ENCODE results near the gene CHCHD10. TPM values are rescaled to one million over a fixed set of nuclear protein-coding genes. Genes with fewer than 3 reads are reported as not detected.

CHCHD10 gene
- total and polyA plus RNA-seq, 2 of the 13 experiments (the other 11 are each of a cell fraction or from before 2014, with no cell fraction given), result 37.0 to 62.8 TPM

DNA sequence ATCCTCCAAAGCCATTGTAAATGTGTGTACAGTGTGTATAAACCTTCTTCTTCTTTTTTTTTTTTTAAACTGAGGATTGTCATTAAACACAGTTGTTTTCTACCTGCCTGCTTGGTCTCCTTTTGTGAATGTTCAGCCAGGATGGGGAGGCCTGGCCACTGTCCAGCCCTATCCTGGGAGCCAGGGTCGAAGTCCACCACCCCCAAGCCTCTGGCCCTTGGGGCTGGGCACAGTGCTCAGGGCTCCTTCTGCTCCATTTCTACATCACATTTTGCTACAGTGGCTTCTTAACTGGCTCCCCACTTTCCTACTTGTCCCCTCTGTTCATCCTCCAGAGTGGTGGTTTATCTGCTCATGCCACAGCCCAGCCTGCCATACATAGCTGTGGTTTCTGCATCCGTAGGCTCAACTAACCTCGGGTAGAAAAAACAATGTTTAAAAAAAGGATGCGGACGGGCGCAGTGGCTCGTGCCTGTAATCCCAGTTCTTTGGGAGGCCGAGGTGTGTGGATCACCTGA is 16.5 kb upstream of the CHCHD10 start (continued):
- TF ChIP-seq, protein P1, sequence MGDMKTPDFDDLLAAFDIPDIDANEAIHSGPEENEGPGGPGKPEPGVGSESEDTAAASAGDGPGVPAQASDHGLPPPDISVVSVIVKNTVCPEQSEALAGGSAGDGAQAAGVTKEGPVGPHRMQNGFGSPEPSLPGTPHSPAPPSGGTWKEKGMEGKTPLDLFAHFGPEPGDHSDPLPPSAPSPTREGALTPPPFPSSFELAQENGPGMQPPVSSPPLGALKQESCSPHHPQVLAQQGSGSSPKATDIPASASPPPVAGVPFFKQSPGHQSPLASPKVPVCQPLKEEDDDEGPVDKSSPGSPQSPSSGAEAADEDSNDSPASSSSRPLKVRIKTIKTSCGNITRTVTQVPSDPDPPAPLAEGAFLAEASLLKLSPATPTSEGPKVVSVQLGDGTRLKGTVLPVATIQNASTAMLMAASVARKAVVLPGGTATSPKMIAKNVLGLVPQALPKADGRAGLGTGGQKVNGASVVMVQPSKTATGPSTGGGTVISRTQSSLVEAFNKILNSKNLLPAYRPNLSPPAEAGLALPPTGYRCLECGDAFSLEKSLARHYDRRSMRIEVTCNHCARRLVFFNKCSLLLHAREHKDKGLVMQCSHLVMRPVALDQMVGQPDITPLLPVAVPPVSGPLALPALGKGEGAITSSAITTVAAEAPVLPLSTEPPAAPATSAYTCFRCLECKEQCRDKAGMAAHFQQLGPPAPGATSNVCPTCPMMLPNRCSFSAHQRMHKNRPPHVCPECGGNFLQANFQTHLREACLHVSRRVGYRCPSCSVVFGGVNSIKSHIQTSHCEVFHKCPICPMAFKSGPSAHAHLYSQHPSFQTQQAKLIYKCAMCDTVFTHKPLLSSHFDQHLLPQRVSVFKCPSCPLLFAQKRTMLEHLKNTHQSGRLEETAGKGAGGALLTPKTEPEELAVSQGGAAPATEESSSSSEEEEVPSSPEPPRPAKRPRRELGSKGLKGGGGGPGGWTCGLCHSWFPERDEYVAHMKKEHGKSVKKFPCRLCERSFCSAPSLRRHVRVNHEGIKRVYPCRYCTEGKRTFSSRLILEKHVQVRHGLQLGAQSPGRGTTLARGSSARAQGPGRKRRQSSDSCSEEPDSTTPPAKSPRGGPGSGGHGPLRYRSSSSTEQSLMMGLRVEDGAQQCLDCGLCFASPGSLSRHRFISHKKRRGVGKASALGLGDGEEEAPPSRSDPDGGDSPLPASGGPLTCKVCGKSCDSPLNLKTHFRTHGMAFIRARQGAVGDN (CRISPR knock-in tag; IDR thresholded peaks at IDR 0.05), result peak; percentile 71
- TF ChIP-seq, protein P2, sequence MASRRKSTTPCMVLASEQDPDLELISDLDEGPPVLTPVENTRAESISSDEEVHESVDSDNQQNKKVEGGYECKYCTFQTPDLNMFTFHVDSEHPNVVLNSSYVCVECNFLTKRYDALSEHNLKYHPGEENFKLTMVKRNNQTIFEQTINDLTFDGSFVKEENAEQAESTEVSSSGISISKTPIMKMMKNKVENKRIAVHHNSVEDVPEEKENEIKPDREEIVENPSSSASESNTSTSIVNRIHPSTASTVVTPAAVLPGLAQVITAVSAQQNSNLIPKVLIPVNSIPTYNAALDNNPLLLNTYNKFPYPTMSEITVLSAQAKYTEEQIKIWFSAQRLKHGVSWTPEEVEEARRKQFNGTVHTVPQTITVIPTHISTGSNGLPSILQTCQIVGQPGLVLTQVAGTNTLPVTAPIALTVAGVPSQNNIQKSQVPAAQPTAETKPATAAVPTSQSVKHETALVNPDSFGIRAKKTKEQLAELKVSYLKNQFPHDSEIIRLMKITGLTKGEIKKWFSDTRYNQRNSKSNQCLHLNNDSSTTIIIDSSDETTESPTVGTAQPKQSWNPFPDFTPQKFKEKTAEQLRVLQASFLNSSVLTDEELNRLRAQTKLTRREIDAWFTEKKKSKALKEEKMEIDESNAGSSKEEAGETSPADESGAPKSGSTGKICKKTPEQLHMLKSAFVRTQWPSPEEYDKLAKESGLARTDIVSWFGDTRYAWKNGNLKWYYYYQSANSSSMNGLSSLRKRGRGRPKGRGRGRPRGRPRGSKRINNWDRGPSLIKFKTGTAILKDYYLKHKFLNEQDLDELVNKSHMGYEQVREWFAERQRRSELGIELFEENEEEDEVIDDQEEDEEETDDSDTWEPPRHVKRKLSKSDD (CRISPR knock-in tag; IDR thresholded peaks at IDR 0.05; ENCODE audit: low read depth), result no peak
- TF ChIP-seq SNAI1 (CRISPR knock-in tag; IDR thresholded peaks at IDR 0.05; ENCODE audit: borderline replicate concordance), result no peak
- no peak for TF ChIP-seq ZNF720 (CRISPR knock-in tag; IDR thresholded peaks at IDR 0.05)
- TF ChIP-seq, protein P3, sequence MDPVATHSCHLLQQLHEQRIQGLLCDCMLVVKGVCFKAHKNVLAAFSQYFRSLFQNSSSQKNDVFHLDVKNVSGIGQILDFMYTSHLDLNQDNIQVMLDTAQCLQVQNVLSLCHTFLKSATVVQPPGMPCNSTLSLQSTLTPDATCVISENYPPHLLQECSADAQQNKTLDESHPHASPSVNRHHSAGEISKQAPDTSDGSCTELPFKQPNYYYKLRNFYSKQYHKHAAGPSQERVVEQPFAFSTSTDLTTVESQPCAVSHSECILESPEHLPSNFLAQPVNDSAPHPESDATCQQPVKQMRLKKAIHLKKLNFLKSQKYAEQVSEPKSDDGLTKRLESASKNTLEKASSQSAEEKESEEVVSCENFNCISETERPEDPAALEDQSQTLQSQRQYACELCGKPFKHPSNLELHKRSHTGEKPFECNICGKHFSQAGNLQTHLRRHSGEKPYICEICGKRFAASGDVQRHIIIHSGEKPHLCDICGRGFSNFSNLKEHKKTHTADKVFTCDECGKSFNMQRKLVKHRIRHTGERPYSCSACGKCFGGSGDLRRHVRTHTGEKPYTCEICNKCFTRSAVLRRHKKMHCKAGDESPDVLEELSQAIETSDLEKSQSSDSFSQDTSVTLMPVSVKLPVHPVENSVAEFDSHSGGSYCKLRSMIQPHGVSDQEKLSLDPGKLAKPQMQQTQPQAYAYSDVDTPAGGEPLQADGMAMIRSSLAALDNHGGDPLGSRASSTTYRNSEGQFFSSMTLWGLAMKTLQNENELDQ (CRISPR knock-in tag; IDR thresholded peaks at IDR 0.05; ENCODE audit: borderline replicate concordance), result no peak
- TF ChIP-seq SSRP1 (CRISPR knock-in tag; IDR thresholded peaks at IDR 0.05), result no peak
- peak; percentile 72 for TF ChIP-seq ZNF772 (CRISPR knock-in tag; IDR thresholded peaks at IDR 0.05)
- TF ChIP-seq, protein P4, sequence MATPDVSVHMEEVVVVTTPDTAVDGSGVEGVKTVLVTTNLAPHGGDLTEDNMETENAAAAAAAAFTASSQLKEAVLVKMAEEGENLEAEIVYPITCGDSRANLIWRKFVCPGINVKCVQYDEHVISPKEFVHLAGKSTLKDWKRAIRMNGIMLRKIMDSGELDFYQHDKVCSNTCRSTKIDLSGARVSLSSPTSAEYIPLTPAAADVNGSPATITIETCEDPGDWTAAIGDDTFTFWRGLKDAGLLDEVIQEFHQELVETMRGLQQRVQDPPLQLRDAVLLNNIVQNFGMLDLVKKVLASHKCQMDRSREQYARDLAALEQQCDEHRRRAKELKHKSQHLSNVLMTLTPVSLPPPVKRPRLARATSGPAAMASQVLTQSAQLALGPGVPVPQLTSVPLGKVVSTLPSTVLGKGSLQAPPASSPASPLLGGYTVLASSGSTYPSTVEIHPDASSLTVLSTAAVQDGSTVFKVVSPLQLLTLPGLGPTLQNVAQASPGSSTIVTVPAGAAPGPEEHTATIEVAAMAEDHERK (CRISPR knock-in tag; IDR thresholded peaks at IDR 0.05; ENCODE audit: low read depth), result no peak
- TF ChIP-seq, protein P5, sequence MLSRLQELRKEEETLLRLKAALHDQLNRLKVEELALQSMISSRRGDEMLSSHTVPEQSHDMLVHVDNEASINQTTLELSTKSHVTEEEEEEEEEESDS (CRISPR knock-in tag; IDR thresholded peaks at IDR 0.05; ENCODE audit: borderline replicate concordance), result no peak
- TF ChIP-seq, protein P6, sequence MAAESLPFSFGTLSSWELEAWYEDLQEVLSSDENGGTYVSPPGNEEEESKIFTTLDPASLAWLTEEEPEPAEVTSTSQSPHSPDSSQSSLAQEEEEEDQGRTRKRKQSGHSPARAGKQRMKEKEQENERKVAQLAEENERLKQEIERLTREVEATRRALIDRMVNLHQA (CRISPR knock-in tag; IDR thresholded peaks at IDR 0.05), result no peak
- no peak for TF ChIP-seq ZNF451 (CRISPR knock-in tag; IDR thresholded peaks at IDR 0.05)
- TF ChIP-seq MAFF (IDR thresholded peaks at IDR 0.05; ENCODE audit: low read depth, low read length), result no peak
- TF ChIP-seq ZSCAN12 (CRISPR knock-in tag; IDR thresholded peaks at IDR 0.05), result no peak
- no peak for TF ChIP-seq ZNF761 (CRISPR knock-in tag; conservative IDR thresholded peaks at IDR 0.05)
- no peak for TF ChIP-seq THYN1 (CRISPR knock-in tag; IDR thresholded peaks at IDR 0.05; ENCODE audit: borderline replicate concordance, low read depth)
